Activated B cell treated with CpG ODN at 0.5 μM for 24 hours (primary cell): ENCODE data around the gene MRPS26. TPM values are rescaled to one million over a fixed set of nuclear protein-coding genes. Genes with fewer than 3 reads are reported as not detected.

ENCODE experiments used
- ATAC-seq: fragments of 200-7000 bp; cut with Tn5 transposase; one replicate; pipeline ENCODE4 v1.10.0; 2021; ENCODE audit warnings: low read depth, mild to moderate bottlenecking, moderate library complexity
- CTCF ChIA-PET: fragments of 350-600 bp; sonication (Branson Sonifier 250); formaldehyde crosslinking; loops from one replicate; lab custom pipeline; 2021; ENCODE audit warnings: antibody characterized with exemption; lab: Charles Lee
- POLR2A ChIA-PET: fragments of 350-600 bp; sonication (Branson Sonifier 250); formaldehyde crosslinking; loops from one replicate; lab custom pipeline; 2021; ENCODE audit warnings: antibody characterized with exemption; lab: Charles Lee
- DNase-seq: peaks from one replicate; pipeline ENCODE4 v3.0.0; 2022
- H3K27ac Mint-ChIP-seq: one replicate; pipeline ENCODE4 v1.8.0; 2020; ENCODE audit warnings: mixed read lengths
- H3K27me3 Mint-ChIP-seq: one replicate; pipeline ENCODE4 v1.8.0; 2021; ENCODE audit warnings: mixed read lengths
- H3K36me3 Mint-ChIP-seq: one replicate; pipeline ENCODE4 v1.8.0; 2021; ENCODE audit warnings: low read depth, mixed read lengths
- H3K4me1 Mint-ChIP-seq: one replicate; pipeline ENCODE4 v1.8.0; 2021; ENCODE audit warnings: mixed read lengths
- H3K4me3 Mint-ChIP-seq: one replicate; pipeline ENCODE4 v1.8.0; 2020; ENCODE audit warnings: mild to moderate bottlenecking, mixed read lengths
- H3K9me3 Mint-ChIP-seq: one replicate; pipeline ENCODE4 v1.8.0; 2020; ENCODE audit warnings: mixed read lengths
- intact Hi-C: fragments of 100-400 bp; cut with micrococcal nuclease; formaldehyde crosslinking; loops from one replicate; pipeline ENCODE4 v1.15.1; 2024
- total RNA-seq: library from RNA; stranded (reverse); gene quantifications from 2 replicates; pipeline ENCODE4 v1.2.3, GENCODE V29; 2022
- TF ChIP-seq, protein P1 (sequence below): fragments of 200-600 bp; IDR thresholded peaks from one replicate; pipeline ENCODE4 v1.8.0; 2022; ENCODE audit warnings: antibody characterized with exemption, mild to moderate bottlenecking

The MRPS26 gene
- total RNA-seq, 1 donor from 2014 or later = 30.6 TPM

DNA sequence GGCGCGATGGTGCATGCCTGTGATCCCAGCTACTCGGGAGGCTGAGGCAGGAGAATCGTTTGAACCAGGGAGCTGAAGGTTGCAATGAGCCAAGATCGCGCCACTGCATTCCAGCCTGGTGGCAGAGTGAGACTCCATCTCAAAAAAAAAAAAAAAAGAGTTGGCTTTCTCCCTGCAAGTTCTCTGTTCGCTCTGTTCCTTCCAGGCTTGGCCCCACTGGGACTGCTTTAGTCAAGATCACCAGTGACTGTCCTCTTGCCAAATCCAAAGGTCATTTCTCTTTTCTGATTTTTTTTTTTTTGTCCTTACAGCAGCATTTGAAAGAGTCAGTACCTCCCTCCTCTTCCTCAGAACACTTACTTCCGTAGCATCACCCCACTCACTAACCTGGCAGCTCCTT, 13.2 kb upstream of the MRPS26 start:
- Mint-ChIP-seq H3K36me3 (peaks cover 61% of the 10 kb centered on the region), H3K4me1 (no peaks in the 10 kb centered on the region), H3K27ac (no peak overlapping the region), H3K4me3 (no peak overlapping the region), H3K27me3 (no peaks in the 10 kb centered on the region), H3K9me3 (no peaks in the 10 kb centered on the region)
- DNase-seq = no peak
- ChIA-PET POLR2A (interaction anchor here (0.7 to 1.4 kb wide), 2 partner anchors 13 to 71 kb away, joined by 4 read pairs; partner anchors contain the start of gene MRPS26), CTCF (no interaction called here)
- no peak for ATAC-seq
- intact Hi-C loops = no loop called here
- TF ChIP-seq, protein P1, sequence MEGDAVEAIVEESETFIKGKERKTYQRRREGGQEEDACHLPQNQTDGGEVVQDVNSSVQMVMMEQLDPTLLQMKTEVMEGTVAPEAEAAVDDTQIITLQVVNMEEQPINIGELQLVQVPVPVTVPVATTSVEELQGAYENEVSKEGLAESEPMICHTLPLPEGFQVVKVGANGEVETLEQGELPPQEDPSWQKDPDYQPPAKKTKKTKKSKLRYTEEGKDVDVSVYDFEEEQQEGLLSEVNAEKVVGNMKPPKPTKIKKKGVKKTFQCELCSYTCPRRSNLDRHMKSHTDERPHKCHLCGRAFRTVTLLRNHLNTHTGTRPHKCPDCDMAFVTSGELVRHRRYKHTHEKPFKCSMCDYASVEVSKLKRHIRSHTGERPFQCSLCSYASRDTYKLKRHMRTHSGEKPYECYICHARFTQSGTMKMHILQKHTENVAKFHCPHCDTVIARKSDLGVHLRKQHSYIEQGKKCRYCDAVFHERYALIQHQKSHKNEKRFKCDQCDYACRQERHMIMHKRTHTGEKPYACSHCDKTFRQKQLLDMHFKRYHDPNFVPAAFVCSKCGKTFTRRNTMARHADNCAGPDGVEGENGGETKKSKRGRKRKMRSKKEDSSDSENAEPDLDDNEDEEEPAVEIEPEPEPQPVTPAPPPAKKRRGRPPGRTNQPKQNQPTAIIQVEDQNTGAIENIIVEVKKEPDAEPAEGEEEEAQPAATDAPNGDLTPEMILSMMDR = no peak

- Mint-ChIP-seq H3K9me3 (no peaks in the 10 kb centered on the region), H3K36me3 (peaks cover 60% of the 10 kb centered on the region), H3K27me3 (no peaks in the 10 kb centered on the region), H3K27ac (no peak overlapping the region), H3K4me3 (no peak overlapping the region), H3K4me1 (no peaks in the 10 kb centered on the region)
- TF ChIP-seq, protein P1 = no peak
- no peak for DNase-seq
- ChIA-PET CTCF (no interaction called here), POLR2A (no interaction called here)
- no peak for ATAC-seq
- intact Hi-C loops = no loop called here
Measured at GRCh38 chr20:3037654-3038053, 8.2 kb upstream of the MRPS26 start.

GRCh38 chr20:3038454-3038853, 7.4 kb upstream of the MRPS26 start:
- TF ChIP-seq, protein P1 = no peak
- intact Hi-C loops = no loop called here
- no peak for DNase-seq
- peaks cover 60% of the 10 kb centered on the region for H3K36me3 Mint-ChIP-seq
- H3K27me3 Mint-ChIP-seq = no peaks in the 10 kb centered on the region
- ATAC-seq = no peak
- H3K4me1 Mint-ChIP-seq = no peaks in the 10 kb centered on the region
- POLR2A ChIA-PET = no interaction called here
- H3K4me3 Mint-ChIP-seq = no peak overlapping the region
- no peaks in the 10 kb centered on the region for H3K9me3 Mint-ChIP-seq
- no peak overlapping the region for H3K27ac Mint-ChIP-seq
- CTCF ChIA-PET = no interaction called here

DNA sequence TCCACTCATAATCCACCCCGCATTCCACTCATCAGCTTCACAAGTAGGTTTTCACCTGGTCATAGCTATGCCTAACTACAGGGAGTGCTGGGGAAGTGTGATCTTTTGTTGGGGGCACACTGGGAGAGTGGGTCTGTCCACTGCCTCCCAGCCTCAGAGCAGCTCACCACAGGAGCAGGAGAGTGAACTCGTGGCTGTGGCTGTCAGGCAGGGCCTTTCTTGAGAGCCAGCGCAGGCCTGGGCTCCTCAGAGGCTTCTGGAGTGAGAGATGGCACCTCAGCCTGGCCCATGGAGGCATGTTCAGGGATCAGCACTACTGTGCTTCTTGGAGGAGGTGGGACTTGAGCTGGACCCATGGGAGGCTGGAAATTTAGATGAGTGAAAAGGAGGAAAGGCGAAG, 6.4 kb upstream of the MRPS26 start:
- CTCF ChIA-PET = interaction anchor here (0.7 kb wide), 1 partner anchor 14 kb away, joined by 3 read pairs; no protein-coding TSS in a partner anchor
- POLR2A ChIA-PET = no interaction called here
- H3K27ac Mint-ChIP-seq = no peak overlapping the region

GRCh38 chr20:3040086-3040485, 5.8 kb upstream of the MRPS26 start:
- ATAC-seq = no peak
- CTCF ChIA-PET = no interaction called here
- intact Hi-C loops = loop anchor here (10.0 kb wide), 1 partner anchor 975 kb away; the partner anchor contains the start of gene RNF24
- no peak for DNase-seq
- peaks cover 50% of the 10 kb centered on the region for H3K36me3 Mint-ChIP-seq
- peaks cover 3% of the 10 kb centered on the region for H3K4me1 Mint-ChIP-seq
- H3K27me3 Mint-ChIP-seq = no peaks in the 10 kb centered on the region
- POLR2A ChIA-PET = no interaction called here
- H3K4me3 Mint-ChIP-seq = no peak overlapping the region
- no peak overlapping the region for H3K27ac Mint-ChIP-seq
- no peaks in the 10 kb centered on the region for H3K9me3 Mint-ChIP-seq
- TF ChIP-seq, protein P1 = no peak

More for the DNA sequence above, 6.4 kb upstream of the MRPS26 start:
- TF ChIP-seq, protein P1 = no peak
- intact Hi-C loops = no loop called here
- ATAC-seq = no peak
- Mint-ChIP-seq H3K4me1 (no peaks in the 10 kb centered on the region), H3K9me3 (no peaks in the 10 kb centered on the region), H3K4me3 (no peak overlapping the region), H3K27me3 (no peaks in the 10 kb centered on the region), H3K36me3 (peaks cover 57% of the 10 kb centered on the region)
- no peak for DNase-seq
